ENCODE results near the gene ITPR2.

- TF ChIP-seq POLR2A (IDR thresholded peaks at IDR 0.05; ENCODE audit: low read depth, low read length) (no peak), POLR2AphosphoS5 (IDR thresholded peaks at IDR 0.05; ENCODE audit: low read depth, low read length) (no peak)
Measured at GRCh38 chr12:26399381-26399780, 433.6 kb downstream of the ITPR2 start.

All from GM12891 (cell line).